ENCODE data around the gene ZCWPW1.
"Not testable (repeated sequence)": the region's sequence is repeated elsewhere in the genome, so short reads cannot be mapped to it uniquely, and the experiment has no call there.

Gene ZCWPW1

GRCh38 chr7:100371561-100372171 lies 56.8 kb downstream of the ZCWPW1 start:
- no peak for DNase-seq (ENCODE audit: low spot score)

- no peak for DNase-seq (ENCODE audit: low spot score)
Observed at GRCh38 chr7:100370746-100371145, 57.8 kb downstream of the ZCWPW1 start.

- DNase-seq (ENCODE audit: low spot score), result no peak
Observed at GRCh38 chr7:100370303-100370702, 58.2 kb downstream of the ZCWPW1 start.

DNA sequence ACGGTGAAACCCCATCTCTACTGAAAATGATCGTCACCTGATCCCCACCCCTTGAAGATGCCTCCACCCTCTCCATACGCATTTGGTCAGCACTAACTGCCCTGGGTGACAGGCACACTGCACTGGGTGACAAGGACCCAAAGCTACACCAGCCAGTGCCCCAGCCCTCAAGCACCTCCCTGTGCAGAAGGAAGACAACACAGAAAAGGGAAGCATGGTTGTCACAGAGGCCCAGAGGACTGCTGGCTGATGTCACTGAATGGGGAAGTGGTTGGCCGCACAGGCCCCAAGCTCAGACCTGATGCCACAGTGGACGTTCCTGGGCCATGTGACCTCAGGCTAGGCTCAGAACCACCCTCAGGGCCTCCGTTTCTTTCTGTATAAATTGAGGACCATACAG lies 59.4 kb downstream of the ZCWPW1 start:
- no peak for DNase-seq (ENCODE audit: low spot score)

DNA sequence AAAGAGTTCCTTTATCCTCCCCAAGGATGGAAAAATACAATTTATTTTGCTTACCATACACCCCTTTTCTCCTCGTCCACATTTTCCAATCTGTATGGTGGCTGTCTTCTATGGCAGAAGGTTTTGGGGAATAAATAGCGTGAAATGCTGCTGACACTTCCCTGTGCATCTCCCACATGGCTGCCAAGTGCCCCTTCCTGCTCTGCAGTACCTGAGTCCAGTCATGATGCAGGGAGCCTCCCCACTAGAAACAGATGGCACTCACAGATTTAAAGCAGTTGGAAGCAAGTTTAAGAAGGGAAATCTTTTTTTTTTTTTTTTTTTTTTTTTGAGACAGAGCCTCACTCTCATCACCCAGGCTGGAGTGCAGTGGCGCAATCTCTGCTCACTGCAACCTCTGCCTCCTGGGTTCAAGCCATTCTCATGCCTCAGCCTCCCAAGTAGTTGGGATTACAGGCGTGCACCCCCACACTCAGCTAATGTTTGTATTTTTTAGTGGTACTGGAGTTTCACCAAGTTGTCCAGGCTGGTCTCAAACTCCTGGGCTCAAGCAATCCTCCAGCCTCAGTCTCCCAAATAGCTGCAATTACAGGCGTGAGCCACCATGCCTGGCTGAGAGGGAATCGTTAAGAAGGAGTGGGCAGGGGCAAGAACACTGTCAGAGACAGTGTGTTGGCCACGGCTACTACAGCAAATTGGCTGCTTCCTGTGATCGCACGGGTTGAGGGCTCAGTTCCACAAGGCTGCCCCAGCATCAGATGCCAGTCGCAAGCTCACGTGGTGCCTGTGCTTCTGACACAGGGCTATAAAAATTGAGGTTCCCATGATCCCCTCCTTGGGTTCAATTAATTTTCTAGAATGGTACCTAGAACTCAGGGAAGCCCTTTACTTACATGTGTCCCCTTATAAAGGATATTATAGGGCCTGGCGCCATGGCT lies 60.6 kb downstream of the ZCWPW1 start:
- no peak for DNase-seq (ENCODE audit: low spot score)

GRCh38 chr7:100367251-100367620 lies 61.3 kb downstream of the ZCWPW1 start:
- no peak for DNase-seq (ENCODE audit: low spot score)

GRCh38 chr7:100366411-100367250 lies 61.9 kb downstream of the ZCWPW1 start:
- no peak for DNase-seq (ENCODE audit: low spot score)

DNA sequence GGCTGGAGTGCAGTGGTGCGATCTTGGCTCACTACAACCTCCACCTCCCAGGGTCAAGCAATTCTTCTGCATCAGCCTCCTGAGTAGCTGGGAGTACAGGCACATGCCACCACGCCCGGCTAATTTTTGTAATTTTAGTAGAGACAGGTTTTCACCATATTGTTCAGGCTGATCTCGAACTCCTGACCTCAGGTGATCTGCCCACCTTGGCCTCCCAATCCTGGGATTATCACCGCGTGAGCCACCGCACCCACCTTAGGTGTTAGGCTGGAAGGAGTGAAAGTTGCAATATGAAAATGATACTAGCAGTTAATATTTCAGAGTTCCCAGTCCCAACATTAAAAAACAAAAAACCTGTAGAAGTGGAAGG lies 62.5 kb downstream of the ZCWPW1 start:
- not testable (repeated sequence) for DNase-seq (ENCODE audit: low spot score)

DNA sequence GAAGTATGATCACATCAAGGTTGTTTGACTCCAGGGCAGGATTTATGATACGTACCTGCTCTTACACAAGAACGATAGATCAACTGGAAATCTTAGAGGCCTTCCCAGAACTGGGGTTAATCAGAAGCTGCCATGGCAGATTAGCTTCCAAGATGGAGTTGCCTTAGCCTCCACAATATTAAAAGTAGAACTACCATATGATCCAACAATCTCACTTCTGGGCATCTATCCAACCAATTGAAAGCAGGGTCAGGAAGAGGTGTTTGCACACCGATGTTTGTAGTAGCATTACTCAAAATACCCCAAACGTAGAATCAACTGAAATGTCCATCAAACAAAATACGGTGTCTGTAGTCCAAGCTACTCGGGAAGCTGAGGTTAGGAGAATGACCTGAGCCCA lies 64.0 kb downstream of the ZCWPW1 start:
- DNase-seq (ENCODE audit: low spot score), result no peak

GRCh38 chr7:100363797-100364196 lies 64.7 kb downstream of the ZCWPW1 start:
- not testable (repeated sequence) for DNase-seq (ENCODE audit: low spot score)

DNA sequence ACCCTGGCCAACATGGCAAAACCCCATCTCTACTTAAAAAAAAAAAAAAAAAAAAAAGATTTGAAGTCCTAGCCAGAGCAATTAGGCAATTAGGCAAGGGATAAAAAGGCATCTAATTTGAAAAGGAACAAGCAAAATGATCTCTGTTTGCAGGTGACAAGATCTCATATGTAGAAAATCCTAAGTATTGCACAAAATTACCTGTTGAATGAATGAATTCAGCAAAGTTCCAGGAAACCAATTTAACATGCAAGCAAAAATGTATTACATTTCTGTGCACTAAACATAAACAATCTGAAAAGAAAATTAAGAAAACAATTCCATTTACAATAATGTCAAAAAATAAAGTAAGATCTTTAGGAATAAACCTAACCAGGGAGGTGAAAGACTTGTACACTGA lies 65.4 kb downstream of the ZCWPW1 start:
- no peak for DNase-seq (ENCODE audit: low spot score)

GRCh38 chr7:100360135-100360854 lies 68.2 kb downstream of the ZCWPW1 start:
- no peak for DNase-seq (ENCODE audit: low spot score)

DNA sequence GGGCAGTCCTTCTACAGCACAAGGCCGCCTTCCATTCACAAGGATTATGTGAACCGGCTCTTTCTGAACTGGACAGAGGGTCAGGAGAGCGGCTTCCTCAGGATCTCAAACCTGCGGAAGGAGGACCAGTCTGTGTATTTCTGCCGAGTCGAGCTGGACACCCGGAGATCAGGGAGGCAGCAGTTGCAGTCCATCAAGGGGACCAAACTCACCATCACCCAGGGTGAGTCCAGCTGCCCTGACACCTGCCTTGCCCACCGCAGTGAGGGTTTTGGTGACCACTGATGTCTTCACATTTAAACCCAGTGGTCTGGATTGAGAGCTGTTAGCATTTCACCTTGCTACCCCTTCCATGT lies 69.7 kb downstream of the ZCWPW1 start:
- no peak for DNase-seq (ENCODE audit: low spot score)

- DNase-seq (ENCODE audit: low spot score), result no peak
Observed at GRCh38 chr7:100358027-100358856, 70.3 kb downstream of the ZCWPW1 start, which contains the start of gene PILRB. PILRB (plus strand) TSS chr7:100358117; CDS start chr7:100358303, 186 bp downstream.

- no peak for DNase-seq (ENCODE audit: low spot score)
Observed at GRCh38 chr7:100357131-100357561, 71.4 kb downstream of the ZCWPW1 start.

- no peak for DNase-seq (ENCODE audit: low spot score)
Observed at GRCh38 chr7:100356416-100357068, 72.0 kb downstream of the ZCWPW1 start.

GRCh38 chr7:100353685-100354330 lies 74.7 kb downstream of the ZCWPW1 start:
- DNase-seq (ENCODE audit: low spot score), result peak; percentile 27

- no peak for DNase-seq (ENCODE audit: low spot score)
Observed at GRCh38 chr7:100352984-100353684, 75.4 kb downstream of the ZCWPW1 start.

DNA sequence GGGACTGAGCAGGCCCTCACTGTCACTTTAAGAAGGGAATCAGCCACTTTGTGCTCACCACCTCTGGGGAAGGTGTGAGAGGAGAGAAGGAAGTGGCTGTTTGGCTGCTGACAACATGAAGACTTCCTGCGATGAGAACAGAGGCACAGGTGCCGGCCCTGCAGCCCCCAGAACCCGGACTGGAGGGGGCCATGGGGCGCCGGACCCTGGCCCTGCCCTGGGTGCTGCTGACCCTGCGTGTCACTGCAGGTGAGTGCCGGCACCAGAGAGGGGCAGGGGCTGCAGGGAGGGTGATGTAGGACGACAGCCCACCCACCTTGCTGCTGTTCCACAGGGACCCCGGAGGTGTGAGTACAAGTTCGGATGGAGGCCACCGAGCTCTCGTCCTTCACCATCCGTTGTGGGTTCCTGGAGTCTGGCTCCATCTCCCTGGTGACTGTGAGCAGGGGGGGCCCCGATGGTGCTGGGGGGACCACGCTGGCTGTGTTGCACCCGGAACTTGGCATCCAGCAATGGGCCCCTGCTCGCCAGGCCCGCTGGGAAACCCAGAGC lies 76.2 kb downstream of the ZCWPW1 start:
- not testable (repeated sequence) for DNase-seq (ENCODE audit: low spot score)
